VCaP (cell line): ENCODE data around the gene PRPF6.

Source experiments
- H3K27ac ChIP-seq: fragments of 450-650 bp; 2 replicates; pipeline ENCODE4 v1.5.1; 2017
- TF ChIP-seq, protein P1 (sequence below): fragments of 450-650 bp; conservative IDR thresholded peaks from 2 replicates; pipeline ENCODE4 v1.5.1; 2017; ENCODE audit warnings: mild to moderate bottlenecking, moderate library complexity

The PRPF6 gene, protein sequence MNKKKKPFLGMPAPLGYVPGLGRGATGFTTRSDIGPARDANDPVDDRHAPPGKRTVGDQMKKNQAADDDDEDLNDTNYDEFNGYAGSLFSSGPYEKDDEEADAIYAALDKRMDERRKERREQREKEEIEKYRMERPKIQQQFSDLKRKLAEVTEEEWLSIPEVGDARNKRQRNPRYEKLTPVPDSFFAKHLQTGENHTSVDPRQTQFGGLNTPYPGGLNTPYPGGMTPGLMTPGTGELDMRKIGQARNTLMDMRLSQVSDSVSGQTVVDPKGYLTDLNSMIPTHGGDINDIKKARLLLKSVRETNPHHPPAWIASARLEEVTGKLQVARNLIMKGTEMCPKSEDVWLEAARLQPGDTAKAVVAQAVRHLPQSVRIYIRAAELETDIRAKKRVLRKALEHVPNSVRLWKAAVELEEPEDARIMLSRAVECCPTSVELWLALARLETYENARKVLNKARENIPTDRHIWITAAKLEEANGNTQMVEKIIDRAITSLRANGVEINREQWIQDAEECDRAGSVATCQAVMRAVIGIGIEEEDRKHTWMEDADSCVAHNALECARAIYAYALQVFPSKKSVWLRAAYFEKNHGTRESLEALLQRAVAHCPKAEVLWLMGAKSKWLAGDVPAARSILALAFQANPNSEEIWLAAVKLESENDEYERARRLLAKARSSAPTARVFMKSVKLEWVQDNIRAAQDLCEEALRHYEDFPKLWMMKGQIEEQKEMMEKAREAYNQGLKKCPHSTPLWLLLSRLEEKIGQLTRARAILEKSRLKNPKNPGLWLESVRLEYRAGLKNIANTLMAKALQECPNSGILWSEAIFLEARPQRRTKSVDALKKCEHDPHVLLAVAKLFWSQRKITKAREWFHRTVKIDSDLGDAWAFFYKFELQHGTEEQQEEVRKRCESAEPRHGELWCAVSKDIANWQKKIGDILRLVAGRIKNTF

DNA sequence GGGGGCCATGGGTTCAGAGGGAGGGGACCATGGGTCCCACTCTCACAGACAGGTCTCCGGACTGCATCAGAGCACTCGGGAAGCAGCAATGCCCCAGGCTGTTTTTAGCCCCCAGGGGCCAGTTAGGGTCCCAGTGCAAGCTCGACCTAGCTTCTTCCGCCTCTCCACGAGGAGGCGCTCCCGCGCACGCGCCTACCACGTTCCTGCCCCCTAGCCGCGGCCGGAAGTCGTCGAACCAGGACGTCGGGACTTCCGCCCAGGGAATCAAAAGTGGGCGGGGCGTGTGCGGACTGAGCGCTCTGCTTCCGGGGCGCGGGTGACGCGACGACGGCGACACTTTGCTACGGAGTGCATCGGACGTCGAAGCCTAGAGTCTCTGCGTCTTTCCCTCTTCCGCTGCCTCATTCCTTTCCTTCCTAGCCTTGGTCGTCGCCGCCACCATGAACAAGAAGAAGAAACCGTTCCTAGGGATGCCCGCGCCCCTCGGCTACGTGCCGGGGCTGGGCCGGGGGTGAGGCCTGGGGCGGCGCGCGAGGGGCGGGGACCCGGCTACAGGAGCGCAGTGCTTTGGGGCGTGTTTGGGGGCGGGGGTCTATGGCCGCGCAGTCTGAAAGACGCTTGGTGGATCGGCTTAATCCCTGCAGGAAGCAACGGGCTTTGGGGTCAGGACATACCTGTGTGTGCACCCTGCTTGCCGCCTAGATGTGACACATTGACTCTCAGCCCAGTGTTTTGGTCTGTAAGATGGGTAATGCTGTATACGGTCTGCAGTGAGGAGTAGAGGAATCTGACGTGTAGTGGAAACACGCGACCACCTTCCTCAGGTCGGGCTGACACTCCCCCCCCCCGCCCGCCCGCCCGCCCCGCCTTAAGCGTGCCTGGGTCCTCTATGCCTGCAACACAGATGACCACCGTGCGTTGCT is at the start of gene PRPF6:
PRPF6 (plus strand) TSS at position 327 of the 923 bp plus-strand sequence; CDS start at position 441, 114 bp downstream.
- TF ChIP-seq, protein P1, sequence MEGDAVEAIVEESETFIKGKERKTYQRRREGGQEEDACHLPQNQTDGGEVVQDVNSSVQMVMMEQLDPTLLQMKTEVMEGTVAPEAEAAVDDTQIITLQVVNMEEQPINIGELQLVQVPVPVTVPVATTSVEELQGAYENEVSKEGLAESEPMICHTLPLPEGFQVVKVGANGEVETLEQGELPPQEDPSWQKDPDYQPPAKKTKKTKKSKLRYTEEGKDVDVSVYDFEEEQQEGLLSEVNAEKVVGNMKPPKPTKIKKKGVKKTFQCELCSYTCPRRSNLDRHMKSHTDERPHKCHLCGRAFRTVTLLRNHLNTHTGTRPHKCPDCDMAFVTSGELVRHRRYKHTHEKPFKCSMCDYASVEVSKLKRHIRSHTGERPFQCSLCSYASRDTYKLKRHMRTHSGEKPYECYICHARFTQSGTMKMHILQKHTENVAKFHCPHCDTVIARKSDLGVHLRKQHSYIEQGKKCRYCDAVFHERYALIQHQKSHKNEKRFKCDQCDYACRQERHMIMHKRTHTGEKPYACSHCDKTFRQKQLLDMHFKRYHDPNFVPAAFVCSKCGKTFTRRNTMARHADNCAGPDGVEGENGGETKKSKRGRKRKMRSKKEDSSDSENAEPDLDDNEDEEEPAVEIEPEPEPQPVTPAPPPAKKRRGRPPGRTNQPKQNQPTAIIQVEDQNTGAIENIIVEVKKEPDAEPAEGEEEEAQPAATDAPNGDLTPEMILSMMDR, result peak; percentile 94
- H3K27ac ChIP-seq, result peak within 1 kb of the TSS; percentile 100

DNA sequence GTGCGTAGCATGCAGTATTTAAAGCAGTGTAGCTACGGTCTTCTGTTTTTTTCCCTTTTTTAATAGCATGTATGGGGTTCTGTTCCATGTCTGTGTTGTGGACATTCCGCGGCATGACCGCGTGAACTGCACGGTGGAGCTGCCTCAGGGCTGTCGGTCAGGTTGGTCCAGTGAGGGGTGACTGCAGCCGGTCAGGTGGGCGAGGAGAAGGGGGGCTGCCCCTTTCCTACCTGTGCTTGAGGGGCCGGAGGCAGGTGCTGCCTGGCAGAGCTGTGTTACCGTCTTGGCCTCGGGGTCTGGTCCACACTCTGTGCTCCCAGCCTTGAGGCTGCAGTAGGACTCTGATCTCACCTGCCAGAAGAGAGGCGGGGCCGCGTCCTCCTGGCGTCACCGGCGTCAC is 49.2 kb upstream of the PRPF6 start:
- peak overlapping the region; percentile 21; the same call in 1 of the 2 replicates for H3K27ac ChIP-seq
- TF ChIP-seq, protein P1, result no peak

DNA sequence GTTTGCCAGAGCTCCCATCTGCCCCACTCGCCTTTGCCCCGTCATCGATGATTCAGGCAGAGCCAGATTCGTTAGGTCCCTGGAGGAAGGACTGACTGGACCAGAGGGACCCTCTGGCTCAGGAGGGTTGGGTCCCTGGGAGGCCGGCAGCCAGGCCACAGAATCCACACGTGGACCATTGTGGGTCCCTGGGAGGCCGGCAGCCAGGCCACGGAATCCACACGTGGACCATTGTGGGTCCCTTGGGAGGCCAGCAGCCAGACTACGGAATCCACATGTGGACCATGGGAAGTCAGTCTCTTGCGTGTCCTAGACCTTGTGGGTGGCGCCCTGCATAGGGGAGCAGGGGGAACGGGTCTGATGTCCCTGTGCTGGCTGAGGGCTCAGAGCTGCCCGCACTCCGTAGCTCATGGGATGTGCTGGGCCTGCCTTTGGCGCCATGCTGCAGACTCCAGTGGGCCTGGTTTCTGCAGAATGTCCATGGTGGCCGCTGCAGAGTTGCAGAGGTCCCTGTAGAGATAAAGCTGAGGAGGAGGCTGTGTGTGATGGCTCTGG is 48.2 kb upstream of the PRPF6 start:
- no peak overlapping the region; the same call in 1 of the 2 replicates for H3K27ac ChIP-seq
- TF ChIP-seq, protein P1, result no peak

DNA sequence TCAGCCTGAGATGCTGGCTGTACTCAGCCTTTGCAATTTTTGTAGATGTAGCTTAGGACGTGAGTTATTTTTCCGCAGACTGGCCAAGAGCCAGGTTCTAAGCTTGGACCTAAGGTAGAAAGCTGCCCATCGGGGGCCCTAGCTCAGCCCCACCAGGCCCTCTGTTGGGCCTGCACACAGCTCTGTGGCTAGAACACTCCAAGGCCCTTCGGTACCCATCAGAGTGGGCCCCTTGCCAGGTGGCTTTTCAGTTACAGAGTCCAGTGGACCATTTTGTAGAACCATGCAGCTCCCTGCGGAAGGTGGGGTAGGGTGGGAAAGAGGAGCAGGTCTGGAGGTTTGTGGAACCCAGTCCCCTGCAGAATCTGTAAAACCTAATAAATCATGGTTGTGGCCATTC is 47.3 kb upstream of the PRPF6 start:
- TF ChIP-seq, protein P1, result no peak
- H3K27ac ChIP-seq, result no peak overlapping the region

DNA sequence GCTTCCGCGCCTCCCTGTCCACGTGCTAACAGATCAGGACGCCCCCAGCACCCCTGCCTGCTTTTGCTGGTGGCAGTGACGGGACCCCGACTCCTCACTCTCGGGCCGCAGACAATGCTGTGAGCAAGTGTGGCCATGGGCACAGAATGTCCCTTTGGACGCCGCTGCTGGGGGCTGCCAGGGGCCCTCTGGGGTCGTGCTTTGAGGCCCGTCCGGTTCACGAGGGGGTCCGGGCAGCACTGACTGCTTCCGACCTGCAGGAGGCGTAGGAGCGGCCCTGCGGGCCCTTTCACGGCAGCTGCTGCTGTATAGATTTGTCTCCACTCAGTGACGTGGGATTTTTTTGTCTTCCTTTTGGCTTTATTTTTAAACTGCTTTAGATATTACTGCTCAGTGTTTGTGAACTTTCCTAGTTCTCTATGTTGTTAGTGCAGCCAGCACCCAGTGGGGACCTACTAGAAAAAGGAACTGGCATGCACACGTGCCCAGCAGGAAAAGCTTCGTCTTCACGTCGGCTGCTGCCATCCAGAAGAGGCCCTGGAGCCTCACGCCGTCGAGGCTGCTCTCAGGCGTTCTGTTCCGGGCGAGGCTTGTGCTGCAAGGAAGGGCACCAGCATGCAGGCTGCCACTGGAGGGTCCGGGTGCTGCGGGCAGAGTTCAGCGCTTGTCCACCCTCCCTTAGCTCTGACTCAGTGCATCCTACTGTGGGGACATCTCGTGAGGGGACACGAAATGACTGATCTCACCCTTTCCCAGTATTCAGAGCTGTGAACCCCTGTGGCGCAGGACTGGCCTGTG is 46.5 kb upstream of the PRPF6 start:
- peak overlapping the region; percentile 10; the same call in 1 of the 2 replicates for H3K27ac ChIP-seq
- TF ChIP-seq, protein P1, result peak; percentile 53

DNA sequence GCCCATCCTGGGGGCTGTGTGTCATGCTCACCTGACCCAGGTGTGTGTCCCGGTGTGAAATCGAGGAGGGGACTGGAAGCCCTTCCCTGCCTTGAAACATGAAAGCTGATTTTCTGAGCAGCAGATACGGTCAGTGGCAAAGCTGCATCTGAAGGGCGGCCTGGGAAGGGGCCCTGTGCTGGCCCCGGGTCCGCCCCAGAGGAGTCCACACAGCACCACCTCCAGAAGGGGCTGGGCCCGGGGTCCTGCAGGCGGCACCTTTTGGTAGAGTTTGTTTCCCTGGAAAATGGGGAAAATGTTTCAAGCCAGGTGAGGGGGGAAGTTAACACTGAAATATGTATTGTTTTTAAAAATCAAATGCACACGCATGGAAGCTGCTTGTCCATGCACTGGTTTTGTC is 45.5 kb upstream of the PRPF6 start:
- H3K27ac ChIP-seq, result peak overlapping the region; percentile 10; the same call in 1 of the 2 replicates
- TF ChIP-seq, protein P1, result no peak
